HG03025 (cell line): ENCODE data around the gene EFNB1.
"Not testable (repeated sequence)": the region's sequence is repeated elsewhere in the genome, so short reads cannot be mapped to it uniquely, and the experiment has no call there.

Experiments used
- ATAC-seq: cut with Tn5 transposase; IDR thresholded peaks from one replicate; pipeline ENCODE4 v1.9.1; 2021; ENCODE audit warnings: mild to moderate bottlenecking, moderate library complexity; ENCODE audit not compliant: unreplicated experiment, low FRiP score

The EFNB1 gene

DNA sequence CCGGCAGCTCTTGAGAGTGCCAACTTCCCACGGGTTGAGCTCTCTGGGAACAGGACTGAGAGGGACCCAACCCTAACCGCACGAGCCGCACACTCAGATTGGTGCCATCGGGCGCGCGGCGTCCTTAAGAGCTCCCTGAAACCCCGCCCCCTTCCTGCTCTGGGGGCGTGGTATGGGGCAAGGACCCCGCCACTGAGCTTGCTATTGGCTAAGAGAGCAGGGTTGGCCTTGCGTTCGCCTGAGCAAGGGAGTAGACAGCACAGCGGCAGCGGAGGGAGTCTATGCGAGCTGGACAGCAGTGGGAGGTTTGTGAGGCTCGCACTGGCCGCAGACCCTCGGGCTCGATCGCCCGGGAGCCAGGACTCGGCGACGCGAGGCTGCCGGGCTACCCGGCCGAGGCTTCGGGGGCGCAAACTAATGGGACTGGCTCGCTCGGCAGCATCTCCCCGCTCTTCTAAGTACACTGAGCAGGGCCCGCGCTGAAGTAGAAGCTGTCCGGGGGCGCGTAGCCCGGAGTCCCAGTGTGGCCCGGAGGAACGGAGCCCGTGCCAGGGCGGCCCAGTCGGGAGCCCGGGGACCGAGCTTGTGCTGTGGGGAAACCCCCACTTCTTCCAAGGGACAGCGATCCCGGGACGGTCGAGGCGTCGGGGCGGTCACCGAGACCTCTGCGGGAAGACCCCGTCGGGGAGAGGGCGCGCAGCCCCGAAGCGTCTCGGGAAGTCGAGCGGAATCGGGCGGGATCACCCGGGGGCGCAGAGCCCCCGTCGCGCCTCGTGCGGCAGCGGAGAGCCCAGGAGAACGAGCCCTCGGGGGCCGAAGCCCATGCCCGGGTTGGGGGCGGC is at the start of gene EFNB1:
EFNB1 (plus strand) TSS at position 282 of the 842 bp plus-strand sequence. CDS start 756 bp downstream, outside the sequence.
- ATAC-seq = peak; percentile 86

- not testable (repeated sequence) for ATAC-seq
Observed at GRCh38 chrX:68781295-68781694, 47.5 kb upstream of the EFNB1 start.

DNA sequence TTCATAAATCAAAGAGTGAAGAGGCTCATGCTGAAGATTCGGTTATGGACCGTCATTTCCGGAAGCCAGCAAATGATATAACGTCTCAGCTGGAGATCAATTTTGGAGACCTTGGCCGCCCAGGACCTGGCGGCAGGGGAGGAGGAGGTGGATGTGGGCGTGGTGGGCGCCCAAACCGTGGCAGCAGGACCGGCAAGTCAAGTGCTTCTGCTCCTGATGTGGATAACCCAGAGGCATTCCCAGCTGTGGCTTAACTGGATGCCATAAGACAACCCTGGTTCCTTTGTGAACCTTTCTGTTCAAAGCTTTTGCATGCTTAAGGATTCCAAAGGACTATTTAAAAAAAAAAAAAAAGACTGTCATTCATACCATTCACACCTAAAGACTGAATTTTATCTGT is 44.0 kb upstream of the EFNB1 start:
- ATAC-seq = no peak

DNA sequence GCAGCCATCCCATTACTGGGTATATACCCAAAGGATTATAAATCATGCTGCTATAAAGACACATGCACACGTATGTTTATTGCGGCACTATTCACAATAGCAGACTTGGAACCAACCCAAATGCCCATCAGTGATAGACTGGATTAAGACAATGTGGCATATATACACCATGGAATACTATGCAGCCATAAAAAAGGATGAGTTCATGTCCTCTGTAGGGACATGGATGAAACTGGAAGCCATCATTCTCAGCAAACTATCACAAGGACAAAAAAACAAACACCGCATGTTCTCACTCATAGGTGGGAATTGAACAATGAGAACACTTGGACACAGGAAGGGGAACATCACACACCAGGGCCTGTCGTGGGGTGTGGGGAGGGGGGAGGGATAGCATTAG is 42.2 kb upstream of the EFNB1 start:
- not testable (repeated sequence) for ATAC-seq

GRCh38 chrX:68789966-68790365 is 38.9 kb upstream of the EFNB1 start:
- ATAC-seq = no peak

GRCh38 chrX:68792083-68792482 is 36.7 kb upstream of the EFNB1 start:
- ATAC-seq = no peak

DNA sequence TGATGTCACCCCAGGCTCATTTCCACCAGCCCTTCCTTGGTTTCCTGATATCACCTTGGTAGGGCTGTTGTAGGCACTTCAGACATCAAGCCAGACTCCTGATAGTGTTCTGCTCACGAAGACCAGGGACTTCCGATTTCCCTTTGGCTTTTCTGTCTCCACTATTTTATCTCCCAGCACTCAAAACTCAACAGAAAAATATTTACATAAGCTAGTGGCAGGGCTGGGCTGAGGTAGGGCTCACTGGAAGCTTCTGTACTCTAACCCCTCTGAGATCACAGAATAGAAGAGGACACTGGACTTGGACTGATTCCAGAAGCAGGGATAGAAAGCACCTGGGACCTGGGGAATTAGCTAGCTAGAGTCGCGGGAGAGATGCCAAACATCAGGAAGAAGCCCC is 34.4 kb upstream of the EFNB1 start:
- no peak for ATAC-seq

DNA sequence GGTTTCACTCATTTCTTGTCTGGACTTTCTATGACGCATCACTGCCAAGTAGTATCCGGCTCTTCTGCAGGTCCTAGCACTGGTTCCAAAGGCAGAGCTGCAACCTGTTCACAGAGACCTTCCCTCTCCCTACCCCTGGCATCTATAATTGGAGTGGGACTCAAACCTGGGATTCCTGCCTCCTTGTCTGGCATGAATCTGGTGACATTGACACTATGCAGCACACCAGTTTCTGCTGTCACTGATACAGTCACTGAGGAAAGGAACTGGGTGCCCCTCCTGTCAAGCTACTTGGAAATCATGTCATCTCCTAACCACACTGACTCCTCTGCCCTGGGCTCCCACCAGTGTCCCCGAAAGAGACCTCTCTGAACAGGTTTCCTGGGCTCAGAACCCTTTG is 33.1 kb upstream of the EFNB1 start:
- no peak for ATAC-seq

DNA sequence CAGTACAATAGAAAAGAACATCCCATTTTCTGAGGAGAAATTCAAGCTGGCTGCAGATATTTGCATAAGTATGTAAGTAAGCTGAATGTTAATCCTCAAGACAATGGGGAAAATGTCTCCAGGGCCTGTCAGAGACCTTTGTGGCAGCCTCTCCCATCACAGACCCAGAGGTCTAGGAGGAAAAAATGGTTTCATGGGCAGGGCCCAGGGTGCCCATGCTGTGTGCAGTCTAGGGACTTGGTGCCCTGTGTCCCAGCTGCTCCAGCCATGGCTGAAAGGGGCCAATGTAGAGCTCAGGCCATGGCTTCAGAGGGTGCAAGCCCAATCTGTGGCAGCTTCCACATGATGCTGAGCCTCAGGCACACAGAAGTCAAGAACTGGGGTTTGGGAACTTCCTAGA is 30.4 kb upstream of the EFNB1 start:
- ATAC-seq = not testable (repeated sequence)

DNA sequence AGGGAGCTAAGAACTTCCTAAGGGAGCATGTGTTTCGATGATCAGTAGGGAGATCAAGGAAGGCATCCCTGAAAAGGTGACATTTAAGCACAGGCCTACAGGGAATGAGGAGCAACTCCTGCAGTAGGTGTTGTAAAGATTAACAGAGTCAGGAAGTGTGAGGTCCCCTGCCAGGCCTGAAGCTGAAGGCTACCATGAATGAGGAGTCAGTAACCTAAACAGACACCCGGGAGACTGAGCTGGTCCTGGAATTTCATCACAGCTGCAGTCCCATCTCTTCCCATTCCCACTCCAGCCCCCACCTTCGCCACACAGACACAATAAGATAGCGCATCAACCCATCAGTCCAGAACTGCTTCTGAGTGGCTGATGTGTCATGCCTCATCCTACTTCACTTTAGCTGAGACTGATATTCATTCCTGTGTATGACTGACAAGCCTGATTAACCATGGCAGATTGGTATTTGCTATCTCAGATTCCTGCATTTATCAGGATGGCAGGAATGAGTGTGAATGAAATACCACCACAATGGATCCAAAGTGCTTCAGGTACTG is 27.0 kb upstream of the EFNB1 start:
- ATAC-seq = no peak

- no peak for ATAC-seq
Observed at GRCh38 chrX:68807818-68808217, 21.0 kb upstream of the EFNB1 start.

DNA sequence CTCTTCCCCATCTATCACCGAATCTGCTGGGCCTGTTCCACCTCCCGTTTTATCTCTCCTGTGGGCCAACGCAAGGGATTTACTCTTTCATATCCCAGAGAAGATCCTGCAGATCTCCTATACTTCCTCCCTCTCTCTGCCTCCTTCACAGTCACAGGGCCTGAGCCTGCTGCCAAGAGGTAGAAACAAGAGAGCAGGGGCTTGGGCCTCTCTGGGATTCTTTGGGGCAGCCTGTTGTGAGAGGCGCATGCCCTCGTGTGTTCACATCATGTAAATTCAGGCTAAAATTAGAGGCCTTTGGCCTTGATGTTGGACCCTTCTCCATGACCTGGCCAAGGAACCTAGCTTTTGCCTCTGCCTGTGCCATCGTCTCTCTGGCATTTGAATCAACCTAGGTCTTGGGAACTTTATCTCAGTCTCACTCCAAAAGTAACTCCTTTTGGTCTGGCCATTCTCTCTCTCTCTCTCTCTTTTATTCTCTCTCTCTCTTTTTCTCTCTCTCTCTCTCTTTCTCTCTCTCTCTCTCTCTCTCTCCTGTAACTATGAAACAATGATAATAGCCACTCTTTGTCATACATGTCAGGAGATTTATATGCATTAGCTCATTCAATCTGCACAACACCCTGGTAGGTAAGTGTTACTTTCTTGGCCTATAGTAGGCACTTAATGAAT is 20.0 kb upstream of the EFNB1 start:
- ATAC-seq = no peak

DNA sequence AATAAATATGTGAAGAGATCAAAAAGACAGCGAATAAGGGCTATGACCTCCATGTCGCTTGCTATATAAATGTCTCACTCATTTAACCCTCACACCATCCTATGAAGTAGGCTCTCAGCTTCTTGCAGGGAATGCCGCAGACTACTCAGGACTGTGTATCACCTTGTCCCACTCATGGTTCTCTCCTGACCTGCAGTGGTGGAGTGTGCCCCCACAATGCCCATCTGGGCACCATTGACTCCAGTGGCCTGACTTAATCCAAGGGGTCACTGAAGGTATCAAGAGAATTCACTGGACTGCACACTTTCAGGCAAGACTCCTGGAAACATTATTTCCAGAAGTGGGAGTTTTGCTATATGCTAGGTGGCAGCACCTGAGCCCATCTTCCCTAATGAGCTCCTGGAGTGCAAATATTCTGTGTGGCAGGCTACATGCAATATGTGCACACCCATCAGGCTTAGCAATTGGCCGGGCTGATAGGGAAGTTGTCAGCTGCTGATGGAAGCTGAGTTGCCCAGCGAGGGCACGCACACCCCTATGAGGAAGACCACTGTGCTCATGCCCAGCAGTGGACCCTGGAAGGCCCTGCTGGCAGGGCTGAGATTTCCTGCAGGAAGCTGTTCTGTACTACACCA is 8.2 kb upstream of the EFNB1 start:
- ATAC-seq = no peak

DNA sequence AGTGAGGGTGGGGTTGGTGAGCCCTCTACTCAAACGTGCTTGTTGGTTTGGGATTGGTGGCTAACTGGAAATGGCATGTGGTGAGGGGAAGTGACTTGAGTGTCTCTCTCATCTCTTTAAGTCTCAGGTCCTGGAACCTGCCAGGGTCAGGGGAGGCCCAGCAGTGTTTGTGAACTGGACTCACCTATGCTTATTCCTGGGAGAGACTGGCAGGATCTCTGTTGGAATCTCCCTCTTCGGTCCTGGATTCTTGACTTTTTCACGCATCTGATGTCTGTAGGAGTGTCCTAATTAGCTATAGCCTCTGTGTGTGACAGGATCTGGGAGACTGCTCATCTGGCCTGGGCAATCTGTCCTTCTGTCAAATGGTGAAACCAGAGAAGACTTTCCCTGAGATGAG is 7.2 kb upstream of the EFNB1 start:
- ATAC-seq = no peak

- no peak for ATAC-seq
Observed at GRCh38 chrX:68822641-68823410, 6.0 kb upstream of the EFNB1 start.

DNA sequence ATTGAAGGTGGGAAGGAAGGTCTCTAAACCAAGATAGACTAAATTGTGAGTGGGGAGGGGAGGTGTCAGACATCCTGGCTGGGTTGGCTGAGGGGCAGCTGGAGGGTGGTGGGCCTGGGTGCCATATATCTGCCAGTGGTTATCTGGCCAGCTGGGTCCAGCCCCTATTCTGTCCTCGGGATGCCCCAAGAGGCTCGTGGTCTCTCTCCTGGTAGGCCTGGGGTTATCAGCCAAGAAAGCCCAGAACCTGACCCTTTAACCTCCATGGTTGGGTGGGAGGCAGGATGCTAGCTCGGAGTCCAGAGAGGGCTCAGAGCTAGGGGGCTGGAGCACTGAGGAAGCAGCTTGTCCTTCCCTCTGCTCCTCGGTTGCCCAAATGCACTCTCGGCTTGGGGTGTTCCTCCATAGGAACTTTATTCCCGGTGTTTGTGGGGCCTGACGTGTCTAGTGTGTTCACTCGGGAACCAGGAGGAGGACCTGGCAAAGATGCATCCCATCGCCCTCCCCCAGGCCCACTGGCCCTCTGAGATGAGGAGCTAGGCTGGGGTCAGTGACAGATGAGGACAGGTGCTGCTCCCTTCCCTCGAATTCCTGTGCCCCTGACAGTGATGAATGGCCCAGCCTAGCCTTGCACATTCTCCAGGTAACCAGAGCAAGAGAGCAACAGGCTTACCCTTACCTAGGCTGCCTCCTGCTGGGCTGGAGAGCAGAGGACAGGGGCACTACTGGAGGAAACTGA is 5.2 kb upstream of the EFNB1 start:
- no peak for ATAC-seq

DNA sequence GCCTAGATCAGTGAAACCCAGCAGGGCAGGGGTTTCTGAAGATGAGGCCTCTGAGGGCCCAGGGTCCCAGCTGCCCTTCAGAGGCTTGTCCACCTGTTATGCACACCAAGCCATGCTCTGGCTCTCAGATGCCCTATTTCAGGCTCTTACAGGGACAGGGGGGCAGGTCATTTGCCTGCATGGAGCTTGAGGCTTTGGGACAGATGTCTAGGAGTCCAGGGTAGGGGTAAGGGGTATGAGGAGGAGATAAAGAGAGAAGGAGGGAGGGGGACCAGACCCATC is 4.7 kb upstream of the EFNB1 start:
- no peak for ATAC-seq

DNA sequence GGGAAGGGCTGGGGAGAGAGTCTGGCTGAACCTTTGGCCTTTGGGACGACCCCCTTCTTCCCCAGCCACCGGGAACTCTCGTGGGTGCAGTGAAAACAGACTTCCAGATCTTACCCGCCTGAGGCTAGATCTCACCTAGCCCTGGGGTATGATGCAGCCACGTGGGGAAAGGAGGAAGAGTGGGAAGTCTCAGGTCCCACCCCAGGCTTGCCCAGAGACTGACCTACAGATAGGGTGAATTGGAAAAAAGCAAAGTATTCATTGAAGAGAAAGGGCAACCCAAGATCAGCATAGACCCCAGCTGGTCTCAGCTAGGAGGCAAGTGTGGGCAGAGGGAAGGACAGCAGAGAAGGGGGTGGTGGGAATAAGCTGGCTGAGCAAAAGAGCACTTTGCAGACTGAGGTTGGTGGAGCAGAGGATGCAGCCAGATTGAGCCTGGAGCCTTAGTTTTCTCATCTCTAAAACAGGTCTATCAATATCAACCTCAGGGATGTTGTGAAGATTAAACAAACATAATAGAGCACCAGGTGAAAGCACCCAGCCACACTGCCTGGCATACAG is 4.2 kb upstream of the EFNB1 start:
- ATAC-seq = no peak

GRCh38 chrX:68826113-68826980 is 2.5 kb upstream of the EFNB1 start:
- ATAC-seq = no peak
